CD4-positive, alpha-beta T cell treated with Interleukin-15 for 1 hour (primary cell): ENCODE results near the gene POLRMT.
"Not testable (repeated sequence)": the region's sequence is repeated elsewhere in the genome, so short reads cannot be mapped to it uniquely, and the experiment has no call there.

Source experiments
- DNase-seq: peaks from one replicate; pipeline ENCODE4 v3.0.0-alpha.2; 2020

POLRMT gene

GRCh38 chr19:646779-647565 lies 13.6 kb upstream of the POLRMT start:
- DNase-seq = no peak

DNA sequence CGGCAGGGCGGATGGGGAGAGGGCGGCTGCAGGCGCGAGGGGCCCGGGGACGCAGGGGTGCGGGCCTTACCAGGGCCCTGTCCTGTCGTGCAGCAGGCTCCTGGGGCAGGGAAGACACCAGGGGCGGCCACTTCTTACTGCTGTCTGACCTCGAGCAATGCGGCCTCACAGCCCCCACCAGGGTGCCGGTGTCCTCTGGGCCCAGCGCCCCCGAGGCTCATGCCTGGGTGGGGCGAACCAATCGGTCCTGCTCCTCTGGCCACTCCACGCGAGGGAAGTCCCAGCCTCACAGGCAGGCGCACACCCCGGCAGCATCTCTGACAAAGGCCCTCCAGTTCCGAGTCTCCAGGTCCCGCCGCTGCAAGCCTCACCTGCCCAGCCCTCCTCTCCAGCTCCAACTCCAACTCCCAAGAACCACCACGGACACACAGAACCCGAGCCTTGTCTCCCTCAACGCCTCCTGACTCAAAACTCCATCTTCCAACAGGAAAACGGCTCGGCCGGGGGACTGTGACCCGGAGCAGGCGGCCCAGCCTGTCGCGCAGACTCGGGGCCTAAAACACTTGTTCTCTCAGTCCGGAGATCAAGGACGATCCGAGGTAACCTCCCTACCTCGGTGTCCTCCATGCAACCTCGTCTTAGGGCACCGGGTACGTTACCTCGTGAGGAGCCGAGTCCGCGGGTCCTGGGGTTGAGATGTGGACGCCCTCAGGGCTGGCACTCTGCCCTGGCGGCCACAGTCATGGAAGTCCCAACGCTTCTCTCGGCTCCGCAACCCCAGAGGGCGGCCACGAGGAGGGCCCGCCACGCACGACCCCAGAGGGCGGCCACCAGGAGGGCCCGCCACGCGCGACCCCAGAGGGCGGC lies 12.8 kb upstream of the POLRMT start:
- DNase-seq = no peak

DNA sequence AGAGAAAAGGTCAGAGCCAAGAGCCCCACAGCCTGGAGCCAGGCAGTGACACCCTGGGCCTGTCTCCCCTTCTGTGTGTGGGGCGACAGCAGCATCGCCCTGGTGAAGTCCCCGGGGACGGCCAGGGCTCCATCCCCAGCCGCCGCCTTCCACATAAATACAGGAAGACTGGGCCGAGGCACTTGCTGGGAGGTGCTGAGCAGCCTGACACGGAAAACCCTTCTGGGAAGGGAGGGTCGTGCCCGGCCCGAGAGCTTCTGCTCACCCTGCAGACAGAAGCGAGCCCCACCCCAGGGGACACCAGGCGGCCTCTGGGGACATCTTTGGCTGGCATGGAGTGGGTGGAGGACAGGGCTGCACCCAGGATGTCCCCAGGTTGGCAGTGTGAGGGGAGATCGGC lies 11.5 kb upstream of the POLRMT start:
- DNase-seq = no peak

GRCh38 chr19:644363-644762 lies 11.0 kb upstream of the POLRMT start:
- DNase-seq = no peak

DNA sequence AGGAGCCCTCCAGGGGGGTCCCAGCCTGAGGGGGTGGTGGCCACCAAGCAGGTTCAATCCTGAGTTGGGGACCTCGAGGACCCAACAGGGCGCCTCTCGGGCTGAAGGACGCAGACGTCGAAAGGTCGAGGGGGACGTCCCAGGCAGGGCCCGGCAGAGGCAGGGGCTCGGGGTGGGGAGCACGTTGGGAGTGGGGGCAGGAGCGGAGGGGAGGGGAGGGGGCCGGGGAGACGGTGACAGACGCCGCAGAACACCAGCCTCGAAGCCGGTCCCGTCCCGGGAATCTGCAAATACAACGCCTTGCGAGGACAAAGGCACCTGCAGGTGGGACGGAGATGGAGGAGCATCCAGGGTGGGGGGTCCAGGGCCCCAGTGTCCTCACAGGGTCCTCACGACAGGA lies 10.4 kb upstream of the POLRMT start:
- no peak for DNase-seq

DNA sequence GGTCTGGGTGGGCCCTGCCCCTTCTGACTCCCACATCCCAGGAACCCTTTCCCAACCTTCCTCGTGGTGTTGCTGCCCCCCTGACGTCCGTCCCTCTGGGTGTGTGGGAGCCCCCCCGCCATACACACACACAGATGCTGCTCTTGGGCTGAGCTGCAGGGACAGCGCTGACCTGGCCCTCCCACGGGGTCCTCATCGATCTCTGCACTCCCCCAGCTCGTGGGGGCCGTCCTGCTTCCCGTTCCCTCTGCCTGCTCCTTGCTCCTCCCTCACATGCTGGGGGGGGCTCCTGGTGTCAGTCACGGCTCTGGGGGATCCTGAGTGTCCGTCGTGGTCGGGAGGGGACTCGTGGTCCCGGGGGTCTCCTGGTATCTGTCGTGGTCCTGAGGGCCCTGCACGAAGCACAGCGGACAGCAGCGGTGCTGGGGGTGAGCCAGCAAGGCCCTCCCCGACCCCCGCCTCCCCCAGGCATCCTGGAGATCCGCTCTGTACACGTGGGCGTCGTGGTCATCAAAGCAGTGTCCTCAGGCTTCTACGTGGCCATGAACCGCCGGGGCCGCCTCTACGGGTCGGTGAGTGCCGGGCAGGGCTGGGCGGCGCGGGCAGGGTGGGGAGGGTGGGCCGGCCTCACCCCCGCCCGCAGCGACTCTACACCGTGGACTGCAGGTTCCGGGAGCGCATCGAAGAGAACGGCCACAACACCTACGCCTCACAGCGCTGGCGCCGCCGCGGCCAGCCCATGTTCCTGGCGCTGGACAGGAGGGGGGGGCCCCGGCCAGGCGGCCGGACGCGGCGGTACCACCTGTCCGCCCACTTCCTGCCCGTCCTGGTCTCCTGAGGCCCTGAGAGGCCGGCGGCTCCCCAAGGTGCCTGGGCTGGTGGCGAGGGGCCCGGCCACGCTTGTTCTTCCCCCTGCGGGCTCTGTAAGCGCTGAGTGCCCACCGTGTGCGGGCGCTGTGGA lies 9.7 kb upstream of the POLRMT start:
- DNase-seq = no peak

DNA sequence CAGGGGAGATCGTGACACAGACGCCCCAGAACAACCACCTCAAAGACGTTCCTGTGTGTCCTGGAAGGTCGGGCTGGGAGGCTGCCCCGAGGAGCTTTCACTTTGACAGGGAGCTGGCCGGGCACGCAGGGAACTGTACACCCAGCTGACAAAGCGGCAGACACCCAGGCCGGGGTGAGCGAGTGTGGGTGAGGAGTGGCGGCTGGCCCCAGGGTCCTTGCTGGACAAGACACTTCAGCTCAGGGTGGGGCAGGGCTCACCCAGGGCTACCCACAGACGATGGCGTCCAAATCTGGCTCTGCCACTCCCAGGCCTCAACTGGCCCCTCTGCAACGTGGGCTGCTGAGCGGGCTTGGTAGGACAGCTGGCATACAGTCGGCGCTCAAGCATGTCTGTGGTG lies 8.4 kb upstream of the POLRMT start:
- DNase-seq = no peak

DNA sequence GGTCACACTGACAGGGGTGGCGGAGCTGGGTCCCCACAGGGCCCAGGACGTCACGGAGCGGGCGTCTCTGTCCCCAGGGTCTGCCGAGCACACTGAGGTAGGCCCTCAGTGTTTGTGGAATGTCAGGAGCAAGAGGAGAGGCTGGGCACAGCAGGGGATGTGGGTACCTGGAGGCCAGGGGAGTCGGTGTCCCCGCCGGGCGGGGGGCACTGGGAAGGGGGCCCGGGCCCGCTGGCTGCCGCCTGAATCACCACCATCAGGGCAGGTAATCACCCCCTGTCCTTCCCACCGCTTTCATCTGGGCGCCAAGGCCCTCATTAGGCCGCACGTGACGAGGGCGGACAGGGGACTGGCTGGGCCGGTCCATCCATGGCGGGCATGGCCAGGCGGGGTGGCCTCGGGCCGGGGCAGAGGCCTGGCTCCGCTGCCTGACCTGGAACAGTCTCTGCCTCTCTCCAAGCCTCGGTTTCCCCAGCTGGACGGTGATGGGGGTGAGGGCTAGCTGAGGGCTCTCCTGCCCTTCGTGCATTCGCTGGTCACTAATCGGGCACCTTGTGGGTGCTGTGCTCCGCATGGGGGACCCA lies 7.4 kb upstream of the POLRMT start:
- no peak for DNase-seq

- DNase-seq = no peak
These were observed 6.8 kb upstream of the POLRMT start for GRCh38 chr19:640161-640558.

- DNase-seq = peak; percentile 93
These were observed 6.2 kb upstream of the POLRMT start, which contains the start of gene FGF22 for GRCh38 chr19:639253-640160. Gene FGF22, plus strand, starts transcription at chr19:639879. Its CDS starts 47 bp downstream, at chr19:639926.

GRCh38 chr19:638906-639252 lies 5.5 kb upstream of the POLRMT start:
- no peak for DNase-seq

DNA sequence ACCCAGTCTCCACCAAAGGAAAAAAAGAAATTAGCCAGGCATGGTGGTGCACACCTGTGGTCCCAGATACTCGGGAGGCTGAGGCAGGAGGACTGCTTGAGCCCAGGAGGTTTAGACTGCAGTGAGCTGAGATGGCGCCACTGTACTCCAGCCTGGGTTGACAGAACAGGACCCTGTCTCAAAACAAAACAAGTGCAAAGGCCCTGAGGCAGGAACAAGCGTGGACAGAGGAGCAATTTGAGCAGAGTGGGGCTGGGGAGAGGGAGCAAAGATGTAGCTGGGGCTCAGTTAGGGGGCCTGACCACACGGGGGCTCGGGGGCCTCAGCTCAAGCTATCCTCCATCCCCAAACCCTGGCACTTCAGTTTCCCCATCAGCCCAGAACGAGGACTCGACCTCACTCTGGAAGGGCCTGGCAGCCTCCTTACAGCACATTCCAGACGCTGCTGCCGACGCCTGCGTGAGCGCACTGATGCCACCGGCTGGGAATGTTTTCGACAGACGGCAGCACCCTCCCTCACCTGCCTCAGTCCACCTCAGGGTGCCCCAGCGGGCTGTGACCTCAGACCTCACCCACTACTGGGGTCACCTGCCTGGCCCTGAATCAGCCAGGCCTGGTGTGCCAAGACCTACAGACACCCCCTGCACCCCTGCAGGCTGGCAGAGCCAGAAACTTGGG lies 1.8 kb upstream of the POLRMT start:
- DNase-seq = no peak

DNA sequence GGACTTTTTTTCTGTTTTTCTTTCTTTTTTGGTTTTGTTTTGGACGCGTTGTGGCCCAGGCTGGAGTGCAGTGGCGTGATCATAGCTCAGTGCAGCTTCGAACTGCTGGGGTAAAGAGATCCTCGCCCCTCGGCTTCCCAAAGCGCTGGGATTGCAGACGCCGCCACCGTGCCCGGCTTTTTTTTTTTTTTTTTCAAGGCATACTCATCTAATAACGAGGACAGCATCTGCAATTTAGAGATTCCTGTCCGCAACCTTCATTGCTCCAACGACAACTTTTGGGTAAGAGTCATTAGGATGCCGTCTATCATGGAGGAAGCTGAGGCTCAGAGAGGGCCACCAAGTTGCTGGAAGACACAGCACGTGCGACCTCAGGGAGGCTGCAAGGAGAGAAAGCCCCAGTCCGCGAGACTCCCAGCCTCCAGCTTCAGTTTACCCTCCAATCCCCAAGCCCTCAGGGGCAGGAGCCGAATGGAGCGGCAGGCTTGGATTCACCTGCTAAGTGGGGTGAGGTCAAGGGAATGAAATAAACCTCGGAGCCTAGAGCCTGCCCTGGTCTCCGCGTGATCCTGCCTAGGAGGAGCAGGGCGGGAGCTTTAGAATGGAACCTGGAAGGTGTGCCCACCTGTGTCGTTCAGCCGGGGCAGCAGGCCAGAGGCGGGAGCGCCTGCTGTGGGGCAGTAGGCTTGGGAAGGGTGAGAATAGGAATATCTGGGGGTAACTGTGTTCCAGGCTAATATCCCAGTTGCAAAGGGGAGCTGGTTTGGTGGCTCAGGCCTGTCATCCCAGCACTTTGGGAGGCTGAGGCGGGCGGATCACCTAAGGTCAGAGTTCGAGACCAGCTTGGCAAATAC lies 676 bp upstream of the POLRMT start:
- no peak for DNase-seq

GRCh38 chr19:632579-633067 lies 714 bp downstream of the POLRMT start:
- no peak for DNase-seq

GRCh38 chr19:629961-630714 lies 3.2 kb downstream of the POLRMT start:
- DNase-seq = no peak

- not testable (repeated sequence) for DNase-seq
These were observed 3.8 kb downstream of the POLRMT start for GRCh38 chr19:629515-629914.

DNA sequence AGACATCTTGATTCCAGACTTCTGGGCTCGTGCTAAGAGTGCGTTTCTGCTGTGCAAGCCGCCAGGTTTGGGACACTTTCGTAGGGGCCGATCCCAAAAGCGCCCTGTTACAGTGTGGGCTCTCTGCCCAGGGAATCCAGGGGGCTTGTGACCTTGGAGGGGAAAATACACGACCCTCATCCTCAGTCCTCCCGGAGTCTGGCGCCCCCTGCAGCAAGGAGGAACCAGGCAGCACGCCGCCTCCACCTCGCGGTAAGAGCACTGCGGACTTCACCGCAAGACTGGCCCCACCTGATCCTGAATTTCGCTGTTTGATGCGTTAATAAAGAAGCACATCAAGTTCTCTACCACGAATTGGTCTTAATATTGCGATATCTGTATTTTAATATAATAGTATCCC lies 5.2 kb downstream of the POLRMT start:
- DNase-seq = no peak

DNA sequence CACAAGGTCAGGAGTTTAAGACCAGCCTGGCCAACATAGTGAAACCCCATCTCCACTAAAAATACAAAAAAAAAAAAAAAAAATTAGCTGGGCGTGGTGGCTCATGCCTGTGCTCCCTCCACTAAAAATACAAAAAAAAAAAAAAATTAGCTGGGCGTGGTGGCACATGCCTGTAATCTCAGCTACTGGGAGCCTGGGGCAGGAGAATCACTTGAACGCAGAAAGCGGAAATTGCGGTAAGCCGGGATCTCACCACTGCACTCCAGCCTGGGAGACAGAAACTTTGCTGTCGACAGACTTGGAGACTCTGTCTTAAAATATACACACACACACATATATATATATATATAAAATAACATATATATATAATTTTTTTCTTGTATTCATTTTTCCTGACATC lies 6.8 kb downstream of the POLRMT start:
- not testable (repeated sequence) for DNase-seq

- DNase-seq = no peak
These were observed 8.1 kb downstream of the POLRMT start for GRCh38 chr19:625257-625656.
